H1 (cell line): ENCODE measurements around the gene LKAAEAR1. TPM values are rescaled to one million over a fixed set of nuclear protein-coding genes. Genes with fewer than 3 reads are reported as not detected.

Experiments
- KDM4A ChIP-seq: IDR thresholded peaks from one replicate; pipeline ENCODE4 v1.7.1; 2012; ENCODE audit warnings: low read depth, mild to moderate bottlenecking, moderate library complexity, low read length, inconsistent platforms; ENCODE audit not compliant: severe bottlenecking
- RAD21 ChIP-seq, 2 experiments: IDR thresholded peaks in 1 of 2; conservative IDR thresholded peaks in 1 of 2; 2 replicates each; pipeline ENCODE4 v1.6.1; 2011; ENCODE audit warnings: low read depth in 2 of 2, low read length in 2 of 2, improper control_type of control experiment in 1 of 2, inconsistent platforms in 1 of 2, mild to moderate bottlenecking in 1 of 2, moderate library complexity in 1 of 2
- USF2 ChIP-seq: IDR thresholded peaks from 2 replicates; pipeline ENCODE4 v1.6.1; 2011; ENCODE audit warnings: low read length, improper control_type of control experiment
- polyA plus RNA-seq, 7 experiments: library from polyadenylated mRNA; depleted of rRNA in 3 of 7; stranded (reverse) in 5 of 7; unstranded in 2 of 7; fragments of >200 nt in 5 of 7; fragments of 200-250 nt in 2 of 7; gene quantifications; 1 replicate in 5 of 7; 2 replicates in 1 of 7; 4 replicates in 1 of 7; pipeline versions ENCODE4 v1.2.1 to v1.2.3, GENCODE V29; 2011 to 2013; ENCODE audit warnings: missing spikeins in 2 of 7, mixed read lengths in 2 of 7
- total RNA-seq: library from RNA; stranded (reverse); fragmentation: NEBNext Ultra II Directional; extraction: Animal tissue kit (Norgen Biotek cat#: 25700); gene quantifications from 2 replicates; pipeline ENCODE4 v1.2.1, GENCODE V29; 2021
- TF ChIP-seq, protein P1 (sequence below), 3 experiments: IDR thresholded peaks; 1 replicate in 2 of 3; 2 replicates in 1 of 3; pipeline versions ENCODE4 v1.5.1 to v1.6.1; 2011; ENCODE audit warnings: low read length in 3 of 3, mild to moderate bottlenecking in 3 of 3, inconsistent platforms in 2 of 3, low read depth in 1 of 3, moderate library complexity in 1 of 3; ENCODE audit not compliant: insufficient read depth in 1 of 3; ENCODE audit errors: control extremely low read depth in 1 of 3

The LKAAEAR1 gene
- total and polyA plus RNA-seq, 2 of the 8 experiments (the other 6 are each of a cell fraction or from before 2014, with no cell fraction given): 0.41 to 0.53 TPM

GRCh38 chr20:64092258-64093012, 8.2 kb upstream of the LKAAEAR1 start (continued):
- TF ChIP-seq, protein P1, sequence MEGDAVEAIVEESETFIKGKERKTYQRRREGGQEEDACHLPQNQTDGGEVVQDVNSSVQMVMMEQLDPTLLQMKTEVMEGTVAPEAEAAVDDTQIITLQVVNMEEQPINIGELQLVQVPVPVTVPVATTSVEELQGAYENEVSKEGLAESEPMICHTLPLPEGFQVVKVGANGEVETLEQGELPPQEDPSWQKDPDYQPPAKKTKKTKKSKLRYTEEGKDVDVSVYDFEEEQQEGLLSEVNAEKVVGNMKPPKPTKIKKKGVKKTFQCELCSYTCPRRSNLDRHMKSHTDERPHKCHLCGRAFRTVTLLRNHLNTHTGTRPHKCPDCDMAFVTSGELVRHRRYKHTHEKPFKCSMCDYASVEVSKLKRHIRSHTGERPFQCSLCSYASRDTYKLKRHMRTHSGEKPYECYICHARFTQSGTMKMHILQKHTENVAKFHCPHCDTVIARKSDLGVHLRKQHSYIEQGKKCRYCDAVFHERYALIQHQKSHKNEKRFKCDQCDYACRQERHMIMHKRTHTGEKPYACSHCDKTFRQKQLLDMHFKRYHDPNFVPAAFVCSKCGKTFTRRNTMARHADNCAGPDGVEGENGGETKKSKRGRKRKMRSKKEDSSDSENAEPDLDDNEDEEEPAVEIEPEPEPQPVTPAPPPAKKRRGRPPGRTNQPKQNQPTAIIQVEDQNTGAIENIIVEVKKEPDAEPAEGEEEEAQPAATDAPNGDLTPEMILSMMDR (IDR thresholded peaks at IDR 0.05; ENCODE audit: control extremely low read depth in 1 of 3, insufficient read depth in 1 of 3, low read depth in 1 of 3, low read length in 3 of 3): no peak
- no peak for TF ChIP-seq USF2
- no peak for TF ChIP-seq KDM4A
- TF ChIP-seq RAD21 (IDR thresholded peaks at IDR 0.05 in 1 of 2, conservative IDR thresholded peaks at IDR 0.05 in 1 of 2; ENCODE audit: low read depth in 2 of 2, low read length in 2 of 2): no peak
